H1 (cell line): ENCODE data around the gene IDH3A. TPM values are rescaled to one million over a fixed set of nuclear protein-coding genes. Genes with fewer than 3 reads are reported as not detected.

Source experiments
- HDAC6 ChIP-seq: IDR thresholded peaks from one replicate; pipeline ENCODE4 v1.7.1; 2012; ENCODE audit warnings: low read depth, mild to moderate bottlenecking, inconsistent platforms, low read length, moderate library complexity
- JUN ChIP-seq: IDR thresholded peaks from 2 replicates; pipeline ENCODE4 v1.6.1; 2011; ENCODE audit warnings: low read depth, mild to moderate bottlenecking, improper control_type of control experiment, low read length
- RNF2 ChIP-seq: fragments of 200-900, 300-1000 bp; sonication (generic); IDR thresholded peaks from 2 replicates; pipeline ENCODE4 v1.7.1; 2016; ENCODE audit warnings: borderline replicate concordance, low read depth, mild to moderate bottlenecking, antibody characterized with exemption, low read length; ENCODE audit not compliant: poor library complexity, severe bottlenecking; ENCODE audit errors: missing control alignments
- polyA plus RNA-seq, 7 experiments: library from polyadenylated mRNA; depleted of rRNA in 3 of 7; stranded (reverse) in 5 of 7; unstranded in 2 of 7; fragments of >200 nt in 5 of 7; fragments of 200-250 nt in 2 of 7; gene quantifications; 1 replicate in 5 of 7; 2 replicates in 1 of 7; 4 replicates in 1 of 7; pipeline versions ENCODE4 v1.2.1 to v1.2.3, GENCODE V29; 2011 to 2013; ENCODE audit warnings: missing spikeins in 2 of 7, mixed read lengths in 2 of 7
- total RNA-seq: library from RNA; stranded (reverse); fragmentation: NEBNext Ultra II Directional; extraction: Animal tissue kit (Norgen Biotek cat#: 25700); gene quantifications from 2 replicates; pipeline ENCODE4 v1.2.1, GENCODE V29; 2021

Gene IDH3A
- total and polyA plus RNA-seq, 2 of the 8 experiments (the other 6 are each of a cell fraction or from before 2014, with no cell fraction given), result 23.4 to 36.8 TPM

DNA sequence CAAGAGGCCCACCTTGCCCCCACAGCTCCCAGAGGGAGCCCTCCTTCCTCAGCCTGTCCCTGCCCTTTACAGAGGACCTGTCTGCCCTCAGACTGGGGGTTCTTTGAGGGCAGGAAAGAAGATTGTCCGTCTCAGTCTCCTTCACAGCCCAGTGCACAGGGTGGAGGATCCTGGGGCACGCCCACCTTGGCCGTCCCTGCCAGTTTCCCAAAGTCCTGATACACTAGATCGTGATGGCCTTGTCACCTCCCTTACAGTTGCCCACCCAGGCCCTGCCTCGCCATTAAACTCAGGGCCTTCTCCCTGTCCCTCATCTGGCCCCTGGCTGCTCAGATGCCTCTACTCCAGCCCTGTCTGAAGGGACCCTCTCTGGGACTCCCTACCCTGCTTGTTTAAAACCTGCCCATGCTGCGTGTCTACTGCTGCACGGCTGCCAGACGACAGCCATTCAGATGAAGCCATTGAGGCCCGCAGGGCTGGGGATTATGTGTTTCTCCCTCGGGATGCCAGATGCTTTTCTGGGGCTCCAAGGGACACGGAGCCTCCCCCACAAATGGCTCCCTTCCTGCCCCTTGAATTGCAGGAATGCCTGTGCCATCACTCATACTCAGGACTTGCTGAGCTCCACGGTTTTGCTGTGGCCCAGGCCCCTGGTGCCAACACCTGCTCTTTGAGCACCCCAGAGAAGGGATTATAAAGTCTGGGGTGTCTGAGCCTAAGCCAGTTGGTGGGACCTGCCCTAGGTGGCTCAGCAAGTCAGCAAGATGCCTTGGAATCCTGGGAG lies 57.4 kb downstream of the IDH3A start (continued):
- TF ChIP-seq RNF2, result no peak
- TF ChIP-seq HDAC6, result no peak
- TF ChIP-seq JUN, result no peak
- TF ChIP-seq, all 59 proteins: peak for 0
